ENCODE results near the gene SPTBN1. TPM values are rescaled to one million over a fixed set of nuclear protein-coding genes. Genes with fewer than 3 reads are reported as not detected.

The SPTBN1 gene
- total RNA-seq, 1 donor from 2014 or later, result 380 TPM

DNA sequence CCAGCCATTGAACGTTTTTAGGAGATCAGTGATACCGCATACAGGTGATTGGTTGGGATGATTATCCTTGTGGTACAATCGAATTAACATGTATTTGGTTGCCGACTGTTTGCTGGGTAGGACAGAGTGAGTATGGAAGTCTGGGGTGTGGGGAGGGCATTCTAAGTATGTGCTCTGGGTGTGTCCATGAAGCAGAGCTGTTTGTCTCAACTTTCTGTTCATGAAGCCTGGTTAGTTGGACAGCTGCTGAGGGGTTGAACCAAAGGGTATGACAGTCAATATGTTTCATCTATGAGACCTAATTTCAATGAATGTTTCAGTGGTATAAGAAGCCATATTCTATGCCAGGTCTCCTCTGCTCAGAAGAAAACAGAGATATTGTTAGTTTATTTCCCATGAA, 21.9 kb upstream of the SPTBN1 start:
- no peak for DNase-seq (ENCODE audit: low spot score)

DNA sequence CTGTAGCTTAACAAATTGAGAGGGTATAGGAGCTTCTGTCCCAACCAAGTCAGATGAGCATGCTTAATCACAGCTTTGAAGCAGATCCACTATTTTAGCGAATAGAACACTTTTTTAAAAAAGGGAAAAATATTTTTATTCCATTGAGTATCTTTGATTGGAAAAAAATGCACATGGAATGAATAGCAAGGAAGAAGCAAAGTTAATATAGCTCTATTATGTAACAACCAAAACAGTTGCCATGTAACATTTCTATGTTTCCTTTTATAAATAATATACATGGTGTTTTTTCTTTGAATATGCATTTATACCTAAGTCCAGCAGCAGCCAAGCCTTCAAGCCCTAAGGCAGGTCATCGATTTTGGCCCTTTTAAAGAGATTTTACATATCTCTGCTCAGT, 21.4 kb upstream of the SPTBN1 start:
- no peak for DNase-seq (ENCODE audit: low spot score)

DNA sequence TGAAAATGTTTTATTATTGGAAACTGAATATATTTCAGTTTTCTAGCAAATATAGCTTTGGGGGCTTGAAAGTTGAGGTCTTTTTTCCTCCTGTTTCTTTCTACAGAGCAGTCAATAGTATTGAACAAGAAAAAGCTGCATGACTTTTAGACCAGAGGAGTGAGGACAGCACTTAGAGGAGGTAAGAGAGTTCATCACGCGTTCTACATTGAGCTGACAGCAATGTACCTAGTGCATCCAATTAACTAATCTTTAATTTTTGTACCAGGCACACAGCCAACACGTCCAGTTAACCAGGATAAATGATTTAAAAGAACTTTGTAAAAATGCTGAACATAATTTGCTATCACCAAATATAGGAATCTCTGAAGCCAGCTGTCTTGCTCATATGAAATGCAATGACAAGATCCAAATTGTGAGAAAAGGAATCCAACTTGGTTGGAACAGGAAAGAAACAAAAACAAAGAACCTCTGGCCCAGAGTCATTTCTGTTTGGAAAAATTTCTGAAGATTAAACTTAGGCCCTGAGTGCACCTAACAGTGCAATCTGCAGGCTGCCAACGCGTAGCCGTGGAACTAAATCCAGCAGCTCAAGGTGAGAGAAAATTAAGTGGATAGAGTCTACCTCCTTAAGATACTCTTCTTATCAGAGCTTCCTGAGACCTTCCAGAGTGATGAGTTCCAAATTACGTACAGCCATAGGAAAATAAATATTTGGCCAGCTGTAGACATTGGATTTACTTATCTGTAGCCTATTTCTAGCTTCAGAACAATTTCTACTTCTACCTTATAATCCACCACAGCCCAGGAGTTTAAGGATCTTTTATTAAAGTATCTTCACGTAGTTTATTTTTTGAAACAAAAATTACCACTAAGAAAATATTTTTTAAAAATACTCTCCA, 20.6 kb upstream of the SPTBN1 start:
- no peak for DNase-seq (ENCODE audit: low spot score)

GRCh38 chr2:54437588-54437987, 18.5 kb upstream of the SPTBN1 start:
- DNase-seq (ENCODE audit: low spot score), result no peak

GRCh38 chr2:54438271-54438670, 17.9 kb upstream of the SPTBN1 start:
- no peak for DNase-seq (ENCODE audit: low spot score)

DNA sequence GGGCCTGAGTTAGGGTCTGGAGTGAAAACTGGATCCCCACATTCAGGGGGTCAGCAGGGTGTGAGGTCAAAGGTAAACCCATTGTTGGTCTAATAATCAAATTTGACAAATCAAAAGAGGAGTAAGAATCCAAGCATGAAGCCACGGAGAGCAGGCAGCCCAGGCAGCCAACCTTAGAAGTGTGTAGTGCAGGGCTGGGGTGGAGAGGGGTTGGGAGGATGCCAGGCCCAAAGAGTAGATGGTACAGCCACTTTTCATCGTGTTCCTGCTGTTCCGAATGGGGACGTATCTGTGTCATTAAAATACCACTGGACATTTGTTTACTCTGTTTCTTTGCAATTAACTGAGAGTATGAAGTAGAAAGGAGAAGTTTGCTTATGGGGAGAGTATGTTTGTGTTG, 16.5 kb upstream of the SPTBN1 start:
- no peak for DNase-seq (ENCODE audit: low spot score)

DNA sequence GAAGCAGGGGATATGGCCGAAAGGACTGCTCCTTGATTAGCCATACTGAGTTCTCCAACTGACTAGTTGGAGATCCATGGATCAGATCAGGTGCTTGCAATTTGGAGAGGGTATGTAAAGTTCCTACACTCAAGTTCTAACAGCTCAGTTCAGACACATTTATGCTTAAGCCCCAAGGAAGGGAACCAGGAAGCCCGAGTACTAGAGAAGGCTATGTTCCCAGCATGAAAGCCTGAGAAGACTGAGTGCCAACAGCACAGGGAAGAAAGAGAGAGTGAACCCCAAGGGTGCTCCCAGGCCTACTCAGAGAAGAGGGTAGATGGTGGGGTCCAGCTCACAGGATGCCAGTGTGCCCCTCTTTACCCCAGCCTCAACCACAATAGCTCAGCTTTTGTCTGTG, 16.1 kb upstream of the SPTBN1 start:
- no peak for DNase-seq (ENCODE audit: low spot score)

- no peak for DNase-seq (ENCODE audit: low spot score)
These were observed 11.6 kb upstream of the SPTBN1 start for GRCh38 chr2:54444503-54444902.

DNA sequence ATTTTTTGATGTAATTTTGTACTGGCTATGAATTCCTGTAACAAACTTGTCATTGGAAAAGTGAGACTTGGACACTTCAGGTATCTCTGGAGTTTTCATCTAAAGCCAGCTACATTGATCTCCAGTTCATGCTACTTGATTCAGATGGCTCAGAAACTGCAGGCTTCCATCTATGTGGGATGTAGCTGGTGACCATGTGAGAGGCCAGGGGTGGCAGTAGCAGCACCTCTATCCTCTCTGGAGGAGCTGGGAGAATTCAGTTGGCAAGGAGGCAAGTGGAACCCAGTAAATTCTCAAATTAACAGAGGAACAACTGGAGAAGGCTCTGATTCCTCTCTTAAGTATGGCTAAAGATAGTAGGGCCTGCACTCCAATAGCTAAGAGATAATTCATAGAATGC, 10.0 kb upstream of the SPTBN1 start:
- DNase-seq (ENCODE audit: low spot score), result no peak

- no peak for DNase-seq (ENCODE audit: low spot score)
These were observed 9.5 kb upstream of the SPTBN1 start for GRCh38 chr2:54446625-54447024.

DNA sequence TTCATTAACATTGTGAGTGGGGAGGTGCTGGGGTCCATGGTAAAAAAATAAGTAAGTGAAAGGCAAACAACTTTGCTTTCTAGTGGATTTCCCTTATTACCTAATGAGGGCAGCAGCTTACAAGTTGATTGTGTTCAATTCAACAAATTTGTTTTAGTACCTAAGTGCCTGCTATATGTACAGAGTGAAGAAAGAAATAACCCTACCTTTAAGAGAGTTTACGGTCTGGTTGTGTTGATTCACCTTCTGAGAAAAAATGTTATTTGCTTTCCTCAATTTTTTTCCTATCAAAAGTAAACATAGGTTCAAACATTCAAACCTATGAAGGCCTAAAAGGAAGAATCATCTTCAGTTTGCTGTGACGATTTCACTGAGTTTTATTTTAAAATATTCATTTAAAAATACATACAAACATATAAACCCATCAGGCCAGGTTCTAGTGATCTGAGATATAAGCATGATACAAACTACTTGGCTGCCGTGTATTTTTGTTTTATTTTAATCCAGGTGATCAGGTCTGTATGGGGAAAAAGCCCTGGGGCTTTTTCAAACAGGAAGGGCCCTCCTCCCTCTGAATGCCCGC, 1.5 kb upstream of the SPTBN1 start:
- DNase-seq (ENCODE audit: low spot score), result no peak

DNA sequence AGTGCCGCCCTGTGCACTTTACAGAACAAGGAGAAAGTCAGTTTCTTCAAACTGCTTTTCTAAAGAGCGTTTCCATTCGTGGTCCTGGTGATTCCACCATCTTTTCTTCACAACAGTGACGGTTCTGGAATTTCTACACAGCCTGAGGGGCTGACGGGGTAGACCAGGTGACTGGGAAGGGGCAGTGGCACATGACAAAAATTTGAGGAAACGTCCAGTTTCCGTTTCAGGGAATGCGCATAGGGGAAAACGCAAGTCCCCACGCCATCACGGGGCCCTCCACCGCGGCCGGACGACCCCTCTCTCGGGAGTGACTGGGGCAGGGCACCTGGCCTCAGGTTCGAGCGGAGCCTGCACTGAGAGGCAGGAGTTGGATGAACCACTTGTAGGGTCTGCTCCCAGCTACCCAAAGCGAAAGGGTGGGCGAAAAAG, 980 bp upstream of the SPTBN1 start:
- no peak for DNase-seq (ENCODE audit: low spot score)

DNA sequence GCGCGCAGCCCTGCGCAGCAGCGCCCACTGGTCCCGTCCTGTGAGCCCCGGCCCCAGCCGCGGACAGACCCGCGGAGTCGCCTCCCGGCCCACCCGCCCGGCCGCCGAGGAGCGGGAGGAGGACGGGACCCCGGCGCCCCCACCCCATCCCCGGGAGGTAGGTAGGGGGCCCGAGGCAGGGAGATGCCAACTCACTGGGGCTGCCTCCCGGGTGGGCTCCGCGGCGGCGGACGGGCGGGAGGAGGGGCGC, 160 bp downstream of the SPTBN1 start:
- no peak for DNase-seq (ENCODE audit: low spot score)

DNA sequence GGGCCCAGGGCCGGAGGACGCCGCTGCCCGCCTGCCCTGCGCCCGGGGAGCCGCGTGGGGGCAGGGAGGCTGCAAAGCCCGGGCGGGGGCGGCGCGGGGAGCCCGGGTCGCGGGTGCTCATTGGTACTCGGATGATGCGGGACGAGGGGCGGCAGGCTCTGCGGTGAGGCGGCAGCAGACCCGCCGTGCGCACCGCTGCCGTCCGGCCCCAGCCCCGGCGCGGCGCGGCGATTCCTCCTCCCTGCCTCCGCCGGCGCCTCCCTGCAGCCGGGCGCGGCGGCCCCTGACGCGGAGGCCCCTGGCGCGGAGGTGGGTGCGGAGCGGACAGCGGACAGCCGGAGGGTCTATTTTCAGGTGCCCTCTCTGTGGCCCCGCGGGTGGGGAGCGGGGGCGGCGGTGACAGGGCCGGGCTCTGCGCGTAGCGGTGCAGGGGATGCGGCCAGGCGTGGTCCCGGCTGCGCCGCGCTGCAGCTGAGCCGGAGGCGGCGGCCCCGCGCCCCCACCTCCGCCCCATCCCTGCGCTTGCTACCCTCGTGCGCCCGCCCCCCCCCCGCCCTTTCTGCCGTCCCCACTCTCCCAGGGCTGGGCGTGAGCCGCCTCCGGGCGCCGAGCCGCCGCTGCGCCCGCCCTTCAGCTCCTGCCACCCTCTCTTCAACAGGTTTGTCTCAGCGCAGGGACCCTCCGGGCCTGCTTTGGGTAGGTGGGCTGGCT, 640 bp downstream of the SPTBN1 start:
- DNase-seq (ENCODE audit: low spot score), result no peak

- no peak for DNase-seq (ENCODE audit: low spot score)
These were observed 1.3 kb downstream of the SPTBN1 start for GRCh38 chr2:54457323-54458023.

DNA sequence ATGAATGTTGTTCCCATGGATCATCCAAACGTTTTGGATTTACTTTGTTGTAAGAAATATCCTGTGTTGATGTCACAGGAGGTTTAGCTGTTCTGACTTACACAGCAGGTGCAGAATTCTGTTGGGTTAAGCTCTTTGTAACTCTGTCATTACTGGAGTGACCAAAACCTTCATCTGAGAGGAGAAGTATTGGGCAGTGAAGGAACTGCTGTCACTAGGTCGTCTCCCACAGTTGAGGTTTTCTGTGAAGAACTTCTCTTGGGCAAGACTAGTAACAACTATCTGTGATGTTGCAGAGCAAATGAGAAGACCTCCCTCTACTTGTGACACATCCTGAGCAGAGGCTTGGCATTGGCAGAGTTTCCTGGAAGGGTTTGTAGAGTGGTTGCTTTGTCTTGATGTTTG, 2.9 kb downstream of the SPTBN1 start:
- DNase-seq (ENCODE audit: low spot score), result no peak

- no peak for DNase-seq (ENCODE audit: low spot score)
These were observed 5.1 kb downstream of the SPTBN1 start for GRCh38 chr2:54461261-54461660.

GRCh38 chr2:54464341-54464740, 8.2 kb downstream of the SPTBN1 start:
- no peak for DNase-seq (ENCODE audit: low spot score)

- DNase-seq (ENCODE audit: low spot score), result no peak
These were observed 9.0 kb downstream of the SPTBN1 start for GRCh38 chr2:54465143-54465542.

GRCh38 chr2:54466870-54467269, 10.7 kb downstream of the SPTBN1 start:
- DNase-seq (ENCODE audit: low spot score), result no peak

DNA sequence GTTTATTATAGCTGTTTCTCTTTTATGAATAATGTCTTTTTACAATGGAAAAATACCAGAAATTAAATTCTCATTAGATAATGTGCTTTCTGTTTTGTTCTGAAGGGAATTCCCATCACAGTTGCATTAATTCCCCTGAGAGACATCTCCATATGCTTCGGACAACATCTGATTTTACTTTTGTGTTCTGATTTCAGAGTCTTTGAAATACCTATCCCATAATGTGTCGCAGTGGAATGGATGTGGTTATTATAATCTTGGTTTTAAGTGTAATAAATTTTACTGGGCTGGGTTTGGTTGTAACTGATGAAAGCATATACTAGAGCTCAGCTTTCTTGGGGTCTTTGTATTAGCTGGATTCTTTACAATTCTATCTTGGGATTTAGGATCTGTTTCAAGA, 12.5 kb downstream of the SPTBN1 start:
- no peak for DNase-seq (ENCODE audit: low spot score)

- no peak for DNase-seq (ENCODE audit: low spot score)
These were observed 13.4 kb downstream of the SPTBN1 start for GRCh38 chr2:54469484-54470053.
